Measurements from ENCODE around the gene CDKN2B.

- TF ChIP-seq CTCF (IDR thresholded peaks at IDR 0.05) = no peak
- TF ChIP-seq POLR2AphosphoS5 (IDR thresholded peaks at IDR 0.05) = no peak
- TF ChIP-seq POLR2A (IDR thresholded peaks at IDR 0.05) = no peak
Observed at GRCh38 chr9:21991072-21991959, 17.8 kb downstream of the CDKN2B start.

All from breast epithelium (tissue), 3 donors.